ENCODE measurements around the gene BCAR3.
"Not testable (repeated sequence)": the region's sequence is repeated elsewhere in the genome, so short reads cannot be mapped to it uniquely, and the experiment has no call there.

Gene BCAR3

GRCh38 chr1:93567255-93567918, 114.2 kb downstream of the BCAR3 start:
- DNase-seq (no peak), ATAC-seq (no peak)
- H3K9me3 Mint-ChIP-seq, result no peaks in the 10 kb centered on the region
- H3K27me3 Mint-ChIP-seq, result no peaks in the 10 kb centered on the region
- H3K4me1 Mint-ChIP-seq, result no peaks in the 10 kb centered on the region
- no peak overlapping the region for H3K27ac Mint-ChIP-seq
- H3K4me3 Mint-ChIP-seq, result no peak overlapping the region

- Mint-ChIP-seq H3K27me3 (no peaks in the 10 kb centered on the region), H3K4me3 (no peak overlapping the region), H3K27ac (no peak overlapping the region), H3K9me3 (no peaks in the 10 kb centered on the region), H3K4me1 (no peaks in the 10 kb centered on the region)
- no peak for DNase-seq
- no peak for ATAC-seq
Measured at GRCh38 chr1:93566227-93566626, 115.4 kb downstream of the BCAR3 start.

- no peak for ATAC-seq
- no peak overlapping the region for H3K27ac Mint-ChIP-seq
Measured at GRCh38 chr1:93565496-93566206, 116.0 kb downstream of the BCAR3 start.

GRCh38 chr1:93559695-93560094, 121.9 kb downstream of the BCAR3 start:
- no peak overlapping the region for H3K27ac Mint-ChIP-seq
- H3K9me3 Mint-ChIP-seq, result no peaks in the 10 kb centered on the region
- no peaks in the 10 kb centered on the region for H3K27me3 Mint-ChIP-seq
- H3K4me3 Mint-ChIP-seq, result no peak overlapping the region
- no peak for ATAC-seq
- DNase-seq, result no peak
- H3K4me1 Mint-ChIP-seq, result peaks cover 7% of the 10 kb centered on the region

More at GRCh38 chr1:93565496-93566206, 116.0 kb downstream of the BCAR3 start:
- no peak for DNase-seq
- Mint-ChIP-seq H3K9me3 (no peaks in the 10 kb centered on the region), H3K27me3 (no peaks in the 10 kb centered on the region), H3K4me1 (no peaks in the 10 kb centered on the region), H3K4me3 (no peak overlapping the region)

- no peaks in the 10 kb centered on the region for H3K27me3 Mint-ChIP-seq
- H3K4me1 Mint-ChIP-seq, result peaks cover 9% of the 10 kb centered on the region
- H3K9me3 Mint-ChIP-seq, result no peaks in the 10 kb centered on the region
- ATAC-seq, result no peak
- no peak for DNase-seq
- no peak overlapping the region for H3K27ac Mint-ChIP-seq
- H3K4me3 Mint-ChIP-seq, result no peak overlapping the region
Measured at GRCh38 chr1:93559045-93559444, 122.6 kb downstream of the BCAR3 start.

- Mint-ChIP-seq H3K9me3 (no peaks in the 10 kb centered on the region), H3K4me1 (peaks cover 9% of the 10 kb centered on the region), H3K4me3 (no peak overlapping the region), H3K27me3 (no peaks in the 10 kb centered on the region), H3K27ac (no peak overlapping the region)
- ATAC-seq (no peak), DNase-seq (no peak)
Measured at GRCh38 chr1:93556291-93556690, 125.3 kb downstream of the BCAR3 start.

GRCh38 chr1:93554883-93555872, 126.5 kb downstream of the BCAR3 start:
- Mint-ChIP-seq H3K27ac (no peak overlapping the region), H3K4me3 (no peak overlapping the region), H3K27me3 (no peaks in the 10 kb centered on the region), H3K9me3 (no peaks in the 10 kb centered on the region), H3K4me1 (peaks cover 9% of the 10 kb centered on the region)
- ATAC-seq, result no peak
- no peak for DNase-seq

GRCh38 chr1:93553886-93554490, 127.6 kb downstream of the BCAR3 start:
- not testable (repeated sequence) for DNase-seq, H3K4me3 Mint-ChIP-seq, ATAC-seq, H3K27me3 Mint-ChIP-seq, H3K27ac Mint-ChIP-seq, H3K9me3 Mint-ChIP-seq, H3K4me1 Mint-ChIP-seq

- H3K27me3 Mint-ChIP-seq, result no peaks in the 10 kb centered on the region
- no peaks in the 10 kb centered on the region for H3K9me3 Mint-ChIP-seq
- peaks cover 9% of the 10 kb centered on the region for H3K4me1 Mint-ChIP-seq
- no peak overlapping the region for H3K27ac Mint-ChIP-seq
- DNase-seq, result no peak
- ATAC-seq, result no peak
- no peak overlapping the region for H3K4me3 Mint-ChIP-seq
Measured at GRCh38 chr1:93552741-93553455, 128.7 kb downstream of the BCAR3 start.

GRCh38 chr1:93549811-93550210, 131.8 kb downstream of the BCAR3 start:
- H3K4me1 Mint-ChIP-seq, result peaks cover 3% of the 10 kb centered on the region
- no peaks in the 10 kb centered on the region for H3K27me3 Mint-ChIP-seq

GRCh38 chr1:93549131-93549530, 132.5 kb downstream of the BCAR3 start:
- Mint-ChIP-seq H3K4me1 (no peaks in the 10 kb centered on the region), H3K27me3 (no peaks in the 10 kb centered on the region), H3K27ac (no peak overlapping the region), H3K4me3 (no peak overlapping the region), H3K9me3 (no peaks in the 10 kb centered on the region)
- no peak for DNase-seq
- no peak for ATAC-seq

More at GRCh38 chr1:93549811-93550210, 131.8 kb downstream of the BCAR3 start:
- Mint-ChIP-seq H3K4me3 (no peak overlapping the region), H3K27ac (no peak overlapping the region), H3K9me3 (no peaks in the 10 kb centered on the region)
- ATAC-seq (no peak), DNase-seq (no peak)

- Mint-ChIP-seq H3K9me3 (no peaks in the 10 kb centered on the region), H3K4me3 (no peak overlapping the region), H3K27me3 (no peaks in the 10 kb centered on the region), H3K4me1 (no peaks in the 10 kb centered on the region), H3K27ac (no peak overlapping the region)
- ATAC-seq, result no peak
- DNase-seq, result no peak
Measured at GRCh38 chr1:93546162-93546863, 135.3 kb downstream of the BCAR3 start.

GRCh38 chr1:93542398-93542797, 139.2 kb downstream of the BCAR3 start:
- DNase-seq (no peak), ATAC-seq (no peak)
- Mint-ChIP-seq H3K9me3 (no peaks in the 10 kb centered on the region), H3K4me3 (no peak overlapping the region), H3K27me3 (no peaks in the 10 kb centered on the region), H3K27ac (no peak overlapping the region), H3K4me1 (no peaks in the 10 kb centered on the region)

GRCh38 chr1:93541045-93541444, 140.6 kb downstream of the BCAR3 start:
- H3K9me3 Mint-ChIP-seq, result no peaks in the 10 kb centered on the region

More at GRCh38 chr1:93541045-93541444, 140.6 kb downstream of the BCAR3 start:
- Mint-ChIP-seq H3K27me3 (no peaks in the 10 kb centered on the region), H3K4me3 (no peak overlapping the region), H3K4me1 (no peaks in the 10 kb centered on the region), H3K27ac (no peak overlapping the region)
- no peak for ATAC-seq
- DNase-seq, result no peak
